SK-N-MC (cell line): ENCODE data around the gene EXOC3L1.

Experiments
- DNase-seq: peaks from one replicate; pipeline ENCODE4 v3.0.0-alpha.2; 2011; ENCODE audit warnings: low read depth, low spot score
- H3K27ac ChIP-seq: fragments of 200-600 bp; sonication (generic); 2 replicates; pipeline ENCODE4 v1.5.1; 2016; ENCODE audit warnings: mixed run types
- H3K36me3 ChIP-seq: fragments of 200-600 bp; sonication (generic); 2 replicates; pipeline ENCODE4 v1.6.1; 2017; ENCODE audit warnings: antibody characterized with exemption, low read length, mixed read lengths; ENCODE audit not compliant: insufficient read depth
- H3K4me3 ChIP-seq: fragments of 200-600 bp; sonication (generic); 2 replicates; pipeline ENCODE4 v1.5.1; 2016
- H3K9ac ChIP-seq: fragments of 200-600 bp; sonication (generic); 2 replicates; pipeline ENCODE4 v1.8.0; 2017; ENCODE audit warnings: mixed run types, mixed read lengths; ENCODE audit not compliant: insufficient read length
- H3K9me3 ChIP-seq: fragments of 200-600 bp; sonication (generic); 2 replicates; pipeline ENCODE4 v1.6.1; 2017; ENCODE audit warnings: low read depth, mild to moderate bottlenecking, antibody characterized with exemption, low read length, moderate library complexity, mixed read lengths
- EZH2 ChIP-seq: fragments of 200-600 bp; sonication (generic); IDR thresholded peaks from one replicate; pipeline ENCODE4 v1.6.1; 2017; ENCODE audit warnings: antibody characterized with exemption
- FOXP2 ChIP-seq: optimal IDR thresholded peaks from 2 replicates; pipeline ENCODE3; 2011; ENCODE audit warnings: mild to moderate bottlenecking, moderate library complexity; ENCODE audit not compliant: insufficient read depth; ENCODE audit errors: extremely low read length, control extremely low read depth
- POLR2AphosphoS5 ChIP-seq: IDR thresholded peaks from 2 replicates; pipeline ENCODE4 v1.6.1; 2012; ENCODE audit warnings: mild to moderate bottlenecking, low read depth, low read length, borderline replicate concordance

EXOC3L1 gene

GRCh38 chr16:67170949-67171649 lies 18.8 kb downstream of the EXOC3L1 start:
- DNase-seq, result no peak
- Histone ChIP-seq H3K9ac (peak overlapping the region; percentile 59), H3K27ac (peak overlapping the region; percentile 78), H3K4me3 (peak overlapping the region; percentile 74), H3K9me3 (no peaks in the 10 kb centered on the region), H3K36me3 (no peaks in the 10 kb centered on the region)
- no peak for TF ChIP-seq EZH2
- TF ChIP-seq FOXP2, result no peak
- TF ChIP-seq POLR2AphosphoS5, result no peak

- Histone ChIP-seq H3K4me3 (peak within 1 kb of the TSS; percentile 74), H3K9me3 (no peaks in the 10 kb centered on the region), H3K9ac (peak within 1 kb of the TSS; percentile 62), H3K36me3 (no peaks in the 10 kb centered on the region), H3K27ac (peak within 1 kb of the TSS; percentile 78)
- TF ChIP-seq POLR2AphosphoS5 (no peak; the same call in 1 of the 2 replicates), EZH2 (no peak), FOXP2 (no peak)
- DNase-seq, result no peak
These were observed 19.6 kb downstream of the EXOC3L1 start, which contains the start of gene NOL3 for GRCh38 chr16:67170168-67170948. TSS of gene NOL3 (plus strand) at chr16:67170538.

GRCh38 chr16:67169642-67170167 lies 20.2 kb downstream of the EXOC3L1 start:
- H3K9ac ChIP-seq, result peak overlapping the region; percentile 62
- peak overlapping the region; percentile 50; the same call in 1 of the 2 replicates for H3K27ac ChIP-seq
- TF ChIP-seq POLR2AphosphoS5 (no peak), FOXP2 (no peak), EZH2 (no peak)
- H3K9me3 ChIP-seq, result no peaks in the 10 kb centered on the region
- peak overlapping the region; percentile 74 for H3K4me3 ChIP-seq
- DNase-seq, result no peak
- no peaks in the 10 kb centered on the region for H3K36me3 ChIP-seq

GRCh38 chr16:67169011-67169451 lies 20.9 kb downstream of the EXOC3L1 start:
- no peaks in the 10 kb centered on the region for H3K9me3 ChIP-seq
- DNase-seq, result no peak
- no peaks in the 10 kb centered on the region for H3K36me3 ChIP-seq
- H3K9ac ChIP-seq, result no peak overlapping the region
- no peak overlapping the region for H3K4me3 ChIP-seq
- TF ChIP-seq EZH2 (no peak), POLR2AphosphoS5 (no peak), FOXP2 (no peak)
- H3K27ac ChIP-seq, result no peak overlapping the region

- no peaks in the 10 kb centered on the region for H3K36me3 ChIP-seq
- H3K4me3 ChIP-seq, result no peak overlapping the region
- no peak for TF ChIP-seq FOXP2
- TF ChIP-seq EZH2, result no peak
- no peak for TF ChIP-seq POLR2AphosphoS5
- H3K27ac ChIP-seq, result no peak overlapping the region
- H3K9ac ChIP-seq, result no peak overlapping the region
- H3K9me3 ChIP-seq, result no peaks in the 10 kb centered on the region
- no peak for DNase-seq
These were observed 22.3 kb downstream of the EXOC3L1 start for GRCh38 chr16:67167588-67167987.

- Histone ChIP-seq H3K27ac (no peak overlapping the region), H3K9me3 (no peaks in the 10 kb centered on the region), H3K4me3 (no peak overlapping the region), H3K9ac (no peak overlapping the region), H3K36me3 (no peaks in the 10 kb centered on the region)
- TF ChIP-seq FOXP2 (no peak), EZH2 (no peak), POLR2AphosphoS5 (no peak)
- DNase-seq, result no peak
These were observed 23.3 kb downstream of the EXOC3L1 start for GRCh38 chr16:67166598-67167168.

- Histone ChIP-seq H3K9ac (no peak overlapping the region), H3K27ac (no peak overlapping the region), H3K4me3 (no peak overlapping the region), H3K36me3 (no peaks in the 10 kb centered on the region), H3K9me3 (no peaks in the 10 kb centered on the region)
- DNase-seq, result no peak
- TF ChIP-seq EZH2 (no peak), FOXP2 (no peak), POLR2AphosphoS5 (no peak)
These were observed 23.8 kb downstream of the EXOC3L1 start for GRCh38 chr16:67166110-67166547.
